ENCODE results near the gene PLD5. TPM values are rescaled to one million over a fixed set of nuclear protein-coding genes. Genes with fewer than 3 reads are reported as not detected.

Gene PLD5
- total and polyA plus RNA-seq, 7 experiments from 2014 or later = not detected

GRCh38 chr1:242525769-242526168 is 1.3 kb upstream of the PLD5 start:
- peaks cover 4 to 13% (median 10%) of the 10 kb centered on the region in 7 donors for H3K4me1 Mint-ChIP-seq
- H3K36me3 Mint-ChIP-seq = peaks cover 0 to 7% (median 0%) of the 10 kb centered on the region in 5 donors
- no peaks in the 10 kb centered on the region for H3K4me1 ChIP-seq (ENCODE audit: control insufficient read depth in 2 of 2, insufficient read depth in 2 of 2, low read length in 2 of 2)
- peaks cover 2 to 10% of the 10 kb centered on the region in 2 donors for H3K27me3 ChIP-seq (ENCODE audit: control insufficient read depth in 2 of 2, insufficient read depth in 2 of 2, low read length in 2 of 2)
- DNase-seq (no peak), ATAC-seq (no peak)
- H3K27ac ChIP-seq (ENCODE audit: low read depth, low read length) = no peak overlapping the region
- ChIA-PET POLR2A (no interaction called here), CTCF (no interaction called here)
- peaks cover 0 to 8% (median 0%) of the 10 kb centered on the region in 11 donors for H3K9me3 Mint-ChIP-seq
- peak overlapping the region in 9 of 10 donors; percentile 24 to 76 (median 55) for H3K4me3 Mint-ChIP-seq
- no peak overlapping the region for H3K27ac Mint-ChIP-seq
- intact Hi-C loops (cut with micrococcal nuclease) = no loop called here
- no peak overlapping the region for H3K4me3 ChIP-seq (ENCODE audit: low read length)
- no peaks in the 10 kb centered on the region for H3K9me3 ChIP-seq (ENCODE audit: control insufficient read depth in 2 of 3, low read length in 3 of 3)
- peaks cover 47 to 59% (median 54%) of the 10 kb centered on the region in 5 donors for H3K27me3 Mint-ChIP-seq
- H3K36me3 ChIP-seq (ENCODE audit: control insufficient read depth in 2 of 3, insufficient read depth in 3 of 3, low read length in 3 of 3) = no peaks in the 10 kb centered on the region

- DNase-seq (no peak), ATAC-seq (no peak)
- Mint-ChIP-seq H3K27ac (no peak overlapping the region), H3K4me1 (peaks cover 4 to 13% (median 10%) of the 10 kb centered on the region in 7 donors), H3K27me3 (peaks cover 50 to 61% (median 58%) of the 10 kb centered on the region in 5 donors), H3K9me3 (peaks cover 0 to 8% (median 0%) of the 10 kb centered on the region in 11 donors), H3K4me3 (peak overlapping the region; percentile 24 to 76 (median 54)), H3K36me3 (peaks cover 0 to 7% (median 0%) of the 10 kb centered on the region in 5 donors)
- Histone ChIP-seq H3K4me3 (ENCODE audit: low read length) (no peak overlapping the region), H3K9me3 (ENCODE audit: control insufficient read depth in 2 of 3, low read length in 3 of 3) (no peaks in the 10 kb centered on the region), H3K4me1 (ENCODE audit: control insufficient read depth in 2 of 2, insufficient read depth in 2 of 2, low read length in 2 of 2) (no peaks in the 10 kb centered on the region), H3K27ac (ENCODE audit: low read depth, low read length) (no peak overlapping the region), H3K27me3 (ENCODE audit: control insufficient read depth in 2 of 2, insufficient read depth in 2 of 2, low read length in 2 of 2) (peaks cover 2 to 14% of the 10 kb centered on the region in 2 donors), H3K36me3 (ENCODE audit: control insufficient read depth in 2 of 3, insufficient read depth in 3 of 3, low read length in 3 of 3) (no peaks in the 10 kb centered on the region)
- ChIA-PET POLR2A (no interaction called here), CTCF (no interaction called here)
- intact Hi-C loops (cut with micrococcal nuclease) = no loop called here
These were observed 844 bp upstream of the PLD5 start for GRCh38 chr1:242525360-242525722.

GRCh38 chr1:242523719-242524570 is 552 bp downstream of the PLD5 start:
- Histone ChIP-seq H3K27me3 (ENCODE audit: control insufficient read depth in 2 of 2, insufficient read depth in 2 of 2, low read length in 2 of 2) (peaks cover 2 to 14% of the 10 kb centered on the region in 2 donors), H3K4me1 (ENCODE audit: control insufficient read depth in 2 of 2, insufficient read depth in 2 of 2, low read length in 2 of 2) (no peaks in the 10 kb centered on the region), H3K9me3 (ENCODE audit: control insufficient read depth in 2 of 3, low read length in 3 of 3) (no peaks in the 10 kb centered on the region), H3K36me3 (ENCODE audit: control insufficient read depth in 2 of 3, insufficient read depth in 3 of 3, low read length in 3 of 3) (no peaks in the 10 kb centered on the region), H3K27ac (ENCODE audit: low read depth, low read length) (no peak overlapping the region), H3K4me3 (ENCODE audit: low read length) (no peak overlapping the region)
- ATAC-seq = peak; percentile 16
- Mint-ChIP-seq H3K4me3 (peak overlapping the region in 5 of 10 donors; percentile 42 to 66 (median 57)), H3K36me3 (peaks cover 0 to 7% (median 0%) of the 10 kb centered on the region in 5 donors), H3K27ac (no peak overlapping the region), H3K4me1 (peaks cover 4 to 13% (median 10%) of the 10 kb centered on the region in 7 donors), H3K9me3 (peaks cover 0 to 4% (median 0%) of the 10 kb centered on the region in 11 donors), H3K27me3 (peaks cover 55 to 66% (median 63%) of the 10 kb centered on the region in 5 donors)
- POLR2A ChIA-PET = no interaction called here
- CTCF ChIA-PET = no interaction called here
- intact Hi-C loops (cut with micrococcal nuclease) = no loop called here
- DNase-seq = peak in 1 of 9 donors; percentile 23

- POLR2A ChIA-PET = no interaction called here
These were observed 1.3 kb downstream of the PLD5 start for GRCh38 chr1:242522996-242523718.

GRCh38 chr1:242522304-242522945 is 2.1 kb downstream of the PLD5 start:
- peaks cover 4 to 13% (median 10%) of the 10 kb centered on the region in 7 donors for H3K4me1 Mint-ChIP-seq
- intact Hi-C loops (cut with micrococcal nuclease) = no loop called here
- H3K4me3 Mint-ChIP-seq = peak overlapping the region in 5 of 10 donors; percentile 17 to 34 (median 27)
- no peak overlapping the region for H3K27ac Mint-ChIP-seq
- H3K9me3 Mint-ChIP-seq = peaks cover 0 to 4% (median 0%) of the 10 kb centered on the region in 11 donors
- H3K4me3 ChIP-seq (ENCODE audit: low read length) = no peak overlapping the region
- no peaks in the 10 kb centered on the region for H3K9me3 ChIP-seq (ENCODE audit: control insufficient read depth in 2 of 3, low read length in 3 of 3)
- ChIA-PET POLR2A (no interaction called here), CTCF (no interaction called here)
- DNase-seq (no peak), ATAC-seq (no peak)
- peaks cover 55 to 70% (median 66%) of the 10 kb centered on the region in 5 donors for H3K27me3 Mint-ChIP-seq
- H3K36me3 ChIP-seq (ENCODE audit: control insufficient read depth in 2 of 3, insufficient read depth in 3 of 3, low read length in 3 of 3) = no peaks in the 10 kb centered on the region
- H3K36me3 Mint-ChIP-seq = peaks cover 0 to 7% (median 0%) of the 10 kb centered on the region in 5 donors
- no peak overlapping the region for H3K27ac ChIP-seq (ENCODE audit: low read depth, low read length)
- peaks cover 2 to 14% of the 10 kb centered on the region in 2 donors for H3K27me3 ChIP-seq (ENCODE audit: control insufficient read depth in 2 of 2, insufficient read depth in 2 of 2, low read length in 2 of 2)
- no peaks in the 10 kb centered on the region for H3K4me1 ChIP-seq (ENCODE audit: control insufficient read depth in 2 of 2, insufficient read depth in 2 of 2, low read length in 2 of 2)

More at GRCh38 chr1:242522996-242523718, 1.3 kb downstream of the PLD5 start:
- peaks cover 2 to 14% of the 10 kb centered on the region in 2 donors for H3K27me3 ChIP-seq (ENCODE audit: control insufficient read depth in 2 of 2, insufficient read depth in 2 of 2, low read length in 2 of 2)
- DNase-seq (no peak), ATAC-seq (no peak)
- Mint-ChIP-seq H3K27me3 (peaks cover 55 to 66% (median 65%) of the 10 kb centered on the region in 5 donors), H3K9me3 (peaks cover 0 to 4% (median 0%) of the 10 kb centered on the region in 11 donors), H3K36me3 (peaks cover 0 to 7% (median 0%) of the 10 kb centered on the region in 5 donors), H3K4me3 (peak overlapping the region in 8 of 10 donors; percentile 17 to 66 (median 44)), H3K4me1 (peaks cover 4 to 13% (median 10%) of the 10 kb centered on the region in 7 donors), H3K27ac (no peak overlapping the region)
- no peak overlapping the region for H3K27ac ChIP-seq (ENCODE audit: low read depth, low read length)
- no peaks in the 10 kb centered on the region for H3K9me3 ChIP-seq (ENCODE audit: control insufficient read depth in 2 of 3, low read length in 3 of 3)
- CTCF ChIA-PET = no interaction called here
- H3K4me3 ChIP-seq (ENCODE audit: low read length) = no peak overlapping the region
- intact Hi-C loops (cut with micrococcal nuclease) = no loop called here
- H3K36me3 ChIP-seq (ENCODE audit: control insufficient read depth in 2 of 3, insufficient read depth in 3 of 3, low read length in 3 of 3) = no peaks in the 10 kb centered on the region
- H3K4me1 ChIP-seq (ENCODE audit: control insufficient read depth in 2 of 2, insufficient read depth in 2 of 2, low read length in 2 of 2) = no peaks in the 10 kb centered on the region

GRCh38 chr1:242515555-242515954 is 8.9 kb downstream of the PLD5 start:
- CTCF ChIA-PET = no interaction called here
- H3K4me1 ChIP-seq (ENCODE audit: control insufficient read depth in 2 of 2, insufficient read depth in 2 of 2, low read length in 2 of 2) = no peaks in the 10 kb centered on the region
- intact Hi-C loops (cut with micrococcal nuclease) = no loop called here
- H3K27me3 Mint-ChIP-seq = peaks cover 7 to 36% (median 23%) of the 10 kb centered on the region in 5 donors
- H3K36me3 ChIP-seq (ENCODE audit: control insufficient read depth in 2 of 3, insufficient read depth in 3 of 3, low read length in 3 of 3) = no peaks in the 10 kb centered on the region
- peaks cover 0 to 2% of the 10 kb centered on the region in 2 donors for H3K27me3 ChIP-seq (ENCODE audit: control insufficient read depth in 2 of 2, insufficient read depth in 2 of 2, low read length in 2 of 2)
- H3K4me3 Mint-ChIP-seq = no peak overlapping the region
- H3K9me3 ChIP-seq (ENCODE audit: control insufficient read depth in 2 of 3, low read length in 3 of 3) = no peaks in the 10 kb centered on the region
- H3K27ac Mint-ChIP-seq = no peak overlapping the region
- H3K36me3 Mint-ChIP-seq = no peaks in the 10 kb centered on the region
- DNase-seq (no peak), ATAC-seq (no peak)
- POLR2A ChIA-PET = no interaction called here
- H3K27ac ChIP-seq (ENCODE audit: low read depth, low read length) = no peak overlapping the region
- H3K9me3 Mint-ChIP-seq = peaks cover 0 to 6% (median 0%) of the 10 kb centered on the region in 11 donors
- H3K4me1 Mint-ChIP-seq = no peaks in the 10 kb centered on the region
- H3K4me3 ChIP-seq (ENCODE audit: low read length) = no peak overlapping the region
